Motor neuron (in vitro differentiated cells): ENCODE results near the gene GHRHR. TPM values are rescaled to one million over a fixed set of nuclear protein-coding genes. Genes with fewer than 3 reads are reported as not detected.

Experiments used
- ATAC-seq, 8 experiments: fragments of 200-7000 bp; cut with Tn5 transposase; replicated peaks in 6 of 8; 2 replicates each; pipeline ENCODE4 v1.8.0; 2021; ENCODE audit warnings: mild to moderate bottlenecking in 8 of 8, moderate library complexity in 8 of 8
- H3K27ac ChIP-seq, 2 donors: fragments of 250-450 bp; sonication (Bioruptor Pico); 2 replicates each; pipeline ENCODE4 v1.9.0; 2021; ENCODE audit warnings: antibody characterized with exemption in 2 of 2, mild to moderate bottlenecking in 2 of 2, moderate library complexity in 1 of 2
- H3K4me1 ChIP-seq, 2 donors: fragments of 250-450 bp; sonication (Bioruptor Pico); replicated peaks in 1 of 2; 2 replicates each; pipeline ENCODE4 v1.6.1; 2021; ENCODE audit warnings: antibody characterized with exemption in 2 of 2, mild to moderate bottlenecking in 2 of 2, moderate library complexity in 1 of 2
- H3K4me3 ChIP-seq, 5 donors: fragments of 250-450 bp; sonication (Bioruptor Pico); 2 replicates each; pipeline ENCODE4 v1.9.0; 2021; ENCODE audit warnings: antibody characterized with exemption in 5 of 5, mild to moderate bottlenecking in 5 of 5, moderate library complexity in 4 of 5
- WGBS, 10 experiments: fragments of 450-650 bp; shearing (Covaris generic); methylation state at CpG; one replicate each; pipeline ENCODE4 v1.0.0; 2022; 5-methylcytosine and 5-hydroxymethylcytosine counted together
- in situ Hi-C, 9 experiments: fragments of 400-800 bp; cut with MboI; loops; one replicate each; pipeline ENCODE4 v1.15.0; 2021; ENCODE audit warnings: low sequenced_read_pairs in 9 of 9, low pct_unique_long_range_greater_than_20kb in 2 of 9; ENCODE audit not compliant: unreplicated experiment in 9 of 9
- total RNA-seq, 8 experiments: library from RNA; unstranded; fragments of 300-600 nt; gene quantifications; 2 replicates each; pipeline versions ENCODE4 v1.2.3 to v1.2.4, GENCODE V29; 2022

Gene GHRHR
- total RNA-seq, 8 experiments from 2014 or later, result 0.56 to 4.9 (median 1.6) TPM; not detected in 3

GRCh38 chr7:31006857-31007256, 43.1 kb downstream of the GHRHR start:
- Histone ChIP-seq H3K4me3 (no peak overlapping the region), H3K27ac (no peak overlapping the region), H3K4me1 (peaks cover 4 to 11% of the 10 kb centered on the region in 2 donors)
- WGBS, 10 experiments, result 33 to 84% (median 48%) methylated on average over 1 to 4 of the region's 6 CpGs; no CpG with 5 or more reads in 5 of the 10 experiments
- peak; percentile 60 to 87 (median 70) for ATAC-seq
- in situ Hi-C loops, result no loop called here

GRCh38 chr7:31007634-31008033, 43.9 kb downstream of the GHRHR start:
- ATAC-seq, result peak in 3 of 8 experiments; percentile 40 to 79 (median 46)
- Histone ChIP-seq H3K4me3 (no peak overlapping the region), H3K27ac (no peak overlapping the region), H3K4me1 (peaks cover 4 to 11% of the 10 kb centered on the region in 2 donors)
- in situ Hi-C loops, result no loop called here
- 27 to 80% (median 54%) methylated on average over 1 to 5 of the region's 5 CpGs; no CpG with 5 or more reads in 5 of the 10 experiments for WGBS, 10 experiments

GRCh38 chr7:31014826-31015225, 51.1 kb downstream of the GHRHR start:
- no peak overlapping the region for H3K27ac ChIP-seq
- in situ Hi-C loops, result no loop called here
- WGBS, 10 experiments, result 71 to 80% methylated on average over 1 of the region's 3 CpGs; no CpG with 5 or more reads in 8 of the 10 experiments
- no peak overlapping the region for H3K4me3 ChIP-seq
- ATAC-seq, result no peak
- peaks cover 2 to 6% of the 10 kb centered on the region in 2 donors for H3K4me1 ChIP-seq

- Histone ChIP-seq H3K27ac (no peak overlapping the region), H3K4me1 (peaks cover 2 to 6% of the 10 kb centered on the region in 2 donors), H3K4me3 (no peak overlapping the region)
- peak in 3 of 8 experiments; percentile 37 to 87 (median 85) for ATAC-seq
- in situ Hi-C loops, result no loop called here
- 0 to 100% (median 60%) methylated on average over 1 to 4 of the region's 7 CpGs; no CpG with 5 or more reads in 1 of the 10 experiments for WGBS, 10 experiments
These were observed 53.4 kb downstream of the GHRHR start for GRCh38 chr7:31017032-31017675.

- Histone ChIP-seq H3K4me1 (peaks cover 2 to 6% of the 10 kb centered on the region in 2 donors), H3K27ac (no peak overlapping the region), H3K4me3 (no peak overlapping the region)
- WGBS, 10 experiments, result 88 to 100% methylated on average over 1 to 2 of the region's 5 CpGs; no CpG with 5 or more reads in 8 of the 10 experiments
- in situ Hi-C loops, result no loop called here
- no peak for ATAC-seq
These were observed 54.0 kb downstream of the GHRHR start for GRCh38 chr7:31017721-31018120.

- Histone ChIP-seq H3K27ac (no peak overlapping the region), H3K4me1 (peaks cover 2 to 6% of the 10 kb centered on the region in 2 donors), H3K4me3 (no peak overlapping the region)
- no peak for ATAC-seq
- in situ Hi-C loops, result no loop called here
- no CpG with 5 or more reads among the region's 1 CpG for WGBS, 10 experiments
These were observed 55.8 kb downstream of the GHRHR start for GRCh38 chr7:31019509-31019908.

GRCh38 chr7:31020161-31020560, 56.4 kb downstream of the GHRHR start:
- H3K4me1 ChIP-seq, result peaks cover 2 to 6% of the 10 kb centered on the region in 2 donors
- H3K4me3 ChIP-seq, result no peak overlapping the region
- no peak for ATAC-seq
- no peak overlapping the region for H3K27ac ChIP-seq
- WGBS, 10 experiments, result 100% methylated on average over 1 of the region's 3 CpGs; no CpG with 5 or more reads in 9 of the 10 experiments
- in situ Hi-C loops, result no loop called here

- H3K27ac ChIP-seq, result no peak overlapping the region
- no peak overlapping the region for H3K4me3 ChIP-seq
- H3K4me1 ChIP-seq, result peaks cover 2 to 6% of the 10 kb centered on the region in 2 donors
- no peak for ATAC-seq
- in situ Hi-C loops, result no loop called here
- WGBS, 10 experiments, result 100% methylated on average over 1 of the region's 3 CpGs; no CpG with 5 or more reads in 9 of the 10 experiments
These were observed 56.9 kb downstream of the GHRHR start for GRCh38 chr7:31020652-31021051.

GRCh38 chr7:31022117-31022516, 58.4 kb downstream of the GHRHR start:
- no peak overlapping the region for H3K27ac ChIP-seq
- in situ Hi-C loops, result no loop called here
- peaks cover 7 to 10% of the 10 kb centered on the region in 2 donors for H3K4me1 ChIP-seq
- no peak for ATAC-seq
- 80 to 92% (median 86%) methylated on average over 2 to 4 of the region's 4 CpGs; no CpG with 5 or more reads in 7 of the 10 experiments for WGBS, 10 experiments
- no peak overlapping the region for H3K4me3 ChIP-seq

GRCh38 chr7:31022726-31023125, 59.0 kb downstream of the GHRHR start:
- no peak for ATAC-seq
- in situ Hi-C loops, result no loop called here
- peaks cover 11 to 12% of the 10 kb centered on the region in 2 donors for H3K4me1 ChIP-seq
- H3K4me3 ChIP-seq, result no peak overlapping the region
- WGBS, 10 experiments, result 56 to 83% methylated on average over 1 to 2 of the region's 3 CpGs; no CpG with 5 or more reads in 8 of the 10 experiments
- H3K27ac ChIP-seq, result no peak overlapping the region

- in situ Hi-C loops, result no loop called here
- no peak for ATAC-seq
- no peak overlapping the region for H3K4me3 ChIP-seq
- WGBS, 10 experiments, result 79 to 100% (median 89%) methylated on average over 1 to 4 of the region's 5 CpGs; no CpG with 5 or more reads in 3 of the 10 experiments
- H3K27ac ChIP-seq, result no peak overlapping the region
- peaks cover 22 to 23% of the 10 kb centered on the region in 2 donors for H3K4me1 ChIP-seq
These were observed 60.1 kb downstream of the GHRHR start for GRCh38 chr7:31023877-31024276.

- 2 to 100% (median 46%) methylated on average over 1 to 7 of the region's 20 CpGs; no CpG with 5 or more reads in 6 of the 10 experiments for WGBS, 10 experiments
- Histone ChIP-seq H3K4me3 (no peak overlapping the region), H3K4me1 (peaks cover 31 to 32% of the 10 kb centered on the region in 2 donors), H3K27ac (peak overlapping the region; percentile 5 to 56)
- in situ Hi-C loops, result no loop called here
- ATAC-seq, result peak; percentile 68 to 94 (median 88)
These were observed 63.6 kb downstream of the GHRHR start for GRCh38 chr7:31027161-31027965.

GRCh38 chr7:31028006-31028405, 64.3 kb downstream of the GHRHR start:
- no peak overlapping the region for H3K4me3 ChIP-seq
- no peak for ATAC-seq
- H3K4me1 ChIP-seq, result peaks cover 31 to 32% of the 10 kb centered on the region in 2 donors
- H3K27ac ChIP-seq, result peak overlapping the region in 1 of 2 donors; percentile 56
- in situ Hi-C loops, result no loop called here
- 67 to 100% (median 80%) methylated on average over 1 to 3 of the region's 5 CpGs; no CpG with 5 or more reads in 5 of the 10 experiments for WGBS, 10 experiments
